H9 (cell line): ENCODE data around the gene DNAJC1. TPM values are rescaled to one million over a fixed set of nuclear protein-coding genes. Genes with fewer than 3 reads are reported as not detected.

Source experiments
- DNase-seq: peaks from one replicate; pipeline ENCODE4 v3.0.0-alpha.2; 2017
- H2AFZ ChIP-seq: one replicate; pipeline ENCODE4 v1.6.1; 2013; ENCODE audit warnings: mild to moderate bottlenecking, low read length, control low read depth, moderate library complexity
- H2AK5ac ChIP-seq: 2 replicates; pipeline ENCODE4 v1.6.1; 2013; ENCODE audit warnings: low read length, control low read depth, mixed read lengths; ENCODE audit not compliant: insufficient read length
- H2BK120ac ChIP-seq: one replicate; pipeline ENCODE4 v1.6.1; 2013; ENCODE audit warnings: low read depth, mild to moderate bottlenecking, low read length, control low read depth, inconsistent platforms; ENCODE audit not compliant: poor library complexity, severe bottlenecking
- H2BK12ac ChIP-seq: 2 replicates; pipeline ENCODE4 v1.6.1; 2013; ENCODE audit warnings: low read length, control low read depth, mixed read lengths, low read depth; ENCODE audit not compliant: insufficient read length
- H2BK15ac ChIP-seq: 2 replicates; pipeline ENCODE4 v1.6.1; 2013; ENCODE audit warnings: low read depth, low read length, control low read depth
- H2BK20ac ChIP-seq: one replicate; pipeline ENCODE4 v1.6.1; 2013; ENCODE audit warnings: low read depth, mild to moderate bottlenecking, low read length, control low read depth, inconsistent platforms; ENCODE audit not compliant: poor library complexity, severe bottlenecking
- H2BK5ac ChIP-seq: 2 replicates; pipeline ENCODE4 v1.6.1; 2013; ENCODE audit warnings: low read length, control low read depth, mixed read lengths; ENCODE audit not compliant: insufficient read length
- H3K14ac ChIP-seq: 2 replicates; pipeline ENCODE4 v1.6.1; 2013; ENCODE audit warnings: low read length, control low read depth; ENCODE audit not compliant: insufficient read depth
- H3K18ac ChIP-seq: 2 replicates; pipeline ENCODE4 v1.6.1; 2013; ENCODE audit warnings: low read depth, mild to moderate bottlenecking, mixed read lengths, low read length, control low read depth; ENCODE audit not compliant: insufficient read length
- H3K23ac ChIP-seq: 2 replicates; pipeline ENCODE4 v1.6.1; 2013; ENCODE audit warnings: low read length, control low read depth, mixed read lengths, low read depth; ENCODE audit not compliant: insufficient read length
- H3K23me2 ChIP-seq: 2 replicates; pipeline ENCODE4 v1.6.1; 2013; ENCODE audit warnings: low read depth, mild to moderate bottlenecking, mixed read lengths, low read length, control low read depth; ENCODE audit not compliant: insufficient read length, poor library complexity, severe bottlenecking
- H3K27ac ChIP-seq: 2 replicates; pipeline ENCODE4 v1.5.1; 2013; ENCODE audit warnings: low read length, control low read depth, mixed read lengths, low read depth; ENCODE audit not compliant: insufficient read length
- H3K27me3 ChIP-seq: 2 replicates; pipeline ENCODE4 v1.6.1; 2013; ENCODE audit warnings: low read length, control low read depth, inconsistent platforms; ENCODE audit not compliant: insufficient read depth
- H3K4ac ChIP-seq: 2 replicates; pipeline ENCODE4 v1.6.1; 2013; ENCODE audit warnings: low read depth, mild to moderate bottlenecking, control low read depth, inconsistent platforms, low read length, moderate library complexity
- H3K4me1 ChIP-seq: 2 replicates; pipeline ENCODE4 v1.6.1; 2013; ENCODE audit warnings: low read length, control low read depth, inconsistent platforms; ENCODE audit not compliant: insufficient read depth
- H3K4me2 ChIP-seq: 2 replicates; pipeline ENCODE4 v1.6.1; 2013; ENCODE audit warnings: low read length, control low read depth, mixed read lengths; ENCODE audit not compliant: insufficient read length, insufficient read depth
- H3K56ac ChIP-seq: 2 replicates; pipeline ENCODE4 v1.6.1; 2013; ENCODE audit warnings: low read depth, mild to moderate bottlenecking, mixed read lengths, low read length, control low read depth; ENCODE audit not compliant: insufficient read length
- H3K79me1 ChIP-seq: 2 replicates; pipeline ENCODE4 v1.6.1; 2013; ENCODE audit warnings: low read depth, mild to moderate bottlenecking, moderate library complexity, low read length, control low read depth, inconsistent platforms; ENCODE audit not compliant: insufficient read depth, poor library complexity, severe bottlenecking
- H3K79me2 ChIP-seq: 2 replicates; pipeline ENCODE4 v1.6.1; 2013; ENCODE audit warnings: low read length, control low read depth, inconsistent platforms; ENCODE audit not compliant: insufficient read depth
- H3K9ac ChIP-seq: 2 replicates; pipeline ENCODE4 v1.6.1; 2013; ENCODE audit warnings: low read length, control low read depth, mixed read lengths; ENCODE audit not compliant: insufficient read length; ENCODE audit errors: extremely low read depth
- H3K9me3 ChIP-seq: one replicate; pipeline ENCODE4 v1.6.1; 2013; ENCODE audit warnings: low read depth, low read length, inconsistent platforms; ENCODE audit not compliant: control insufficient read depth
- H3T11ph ChIP-seq: one replicate; pipeline ENCODE4 v1.6.1; 2013; ENCODE audit warnings: mild to moderate bottlenecking, low read length, control low read depth, inconsistent platforms
- H4K20me1 ChIP-seq: one replicate; pipeline ENCODE4 v1.6.1; 2013; ENCODE audit not compliant: control insufficient read depth, insufficient read length, insufficient read depth
- H4K5ac ChIP-seq: 2 replicates; pipeline ENCODE4 v1.6.1; 2013; ENCODE audit warnings: low read depth, mild to moderate bottlenecking, mixed read lengths, low read length, control low read depth; ENCODE audit not compliant: insufficient read length
- H4K8ac ChIP-seq: replicated peaks from 2 replicates; pipeline ENCODE4 v1.6.1; 2013; ENCODE audit warnings: low read length, control low read depth, mixed read lengths, low read depth; ENCODE audit not compliant: insufficient read length
- H4K91ac ChIP-seq: 2 replicates; pipeline ENCODE4 v1.6.1; 2013; ENCODE audit warnings: low read depth, mild to moderate bottlenecking, moderate library complexity, mixed read lengths, low read length, control low read depth; ENCODE audit not compliant: insufficient read length
- H3K27ac Mint-ChIP-seq, 3 experiments: 2 replicates in 2 of 3; 3 replicates in 1 of 3; pipeline ENCODE4 v1.8.0; 2020 to 2021; ENCODE audit warnings: mixed read lengths in 3 of 3, mild to moderate bottlenecking in 1 of 3, moderate library complexity in 1 of 3
- H3K27me3 Mint-ChIP-seq: 2 replicates; pipeline ENCODE4 v1.8.0; 2021; ENCODE audit warnings: low read depth, mild to moderate bottlenecking, moderate library complexity, mixed read lengths
- H3K36me3 Mint-ChIP-seq, 3 experiments: 2 replicates in 2 of 3; 3 replicates in 1 of 3; pipeline ENCODE4 v1.8.0; 2020 to 2021; ENCODE audit warnings: low read depth in 3 of 3, mixed read lengths in 3 of 3; ENCODE audit not compliant: insufficient read depth in 1 of 3
- H3K4me1 Mint-ChIP-seq, 2 experiments: 2 replicates each; pipeline ENCODE4 v1.8.0; 2020; ENCODE audit warnings: mixed read lengths in 2 of 2
- H3K4me3 Mint-ChIP-seq, 2 experiments: 2 replicates in 1 of 2; 3 replicates in 1 of 2; pipeline ENCODE4 v1.8.0; 2020 to 2021; ENCODE audit warnings: mild to moderate bottlenecking in 2 of 2, mixed read lengths in 2 of 2, moderate library complexity in 1 of 2
- H3K9me3 Mint-ChIP-seq, 2 experiments: 2 replicates in 1 of 2; 3 replicates in 1 of 2; pipeline ENCODE4 v1.8.0; 2020; ENCODE audit warnings: mild to moderate bottlenecking in 2 of 2, mixed read lengths in 2 of 2, moderate library complexity in 1 of 2
- WGBS: extraction: QIAGEN DNeasy Blood & Tissue Kit; methylation state at CpG from one replicate; pipeline ENCODE4 v1.1.7; 2013; ENCODE audit warnings: missing lambda C conversion rate, low lambda C conversion rate, mixed read lengths; ENCODE audit not compliant: insufficient read length; ENCODE audit errors: extremely low coverage; 5-methylcytosine and 5-hydroxymethylcytosine counted together
- total RNA-seq: library from RNA; stranded (reverse); gene quantifications from 2 replicates; pipeline ENCODE4 v1.2.1, GENCODE V29; 2021
- TF ChIP-seq, protein P1 (sequence below): fragments of 200-600 bp; sonication (generic); conservative IDR thresholded peaks from 3 replicates; pipeline ENCODE4 v1.8.0; 2021; ENCODE audit warnings: antibody characterized with exemption, mild to moderate bottlenecking

DNAJC1 gene
- total RNA-seq, 1 experiment from 2014 or later, result 11.2 TPM

- Histone ChIP-seq H3K9me3 (no peaks in the 10 kb centered on the region), H2BK5ac (no peak overlapping the region), H3K9ac (no peak overlapping the region), H3K23me2 (no peaks in the 10 kb centered on the region), H4K5ac (no peak overlapping the region), H4K20me1 (no peaks in the 10 kb centered on the region), H3K14ac (no peak overlapping the region), H3K79me1 (no peaks in the 10 kb centered on the region), H3K4me2 (no peak overlapping the region), H3K56ac (no peak overlapping the region), H3K4ac (no peak overlapping the region), H3K79me2 (no peaks in the 10 kb centered on the region), H2BK20ac (no peak overlapping the region), H4K8ac (no peak overlapping the region), H3K23ac (no peak overlapping the region), H3K18ac (no peak overlapping the region), H4K91ac (no peak overlapping the region), H3T11ph (no peak overlapping the region), H2AFZ (no peak overlapping the region), H2BK120ac (no peak overlapping the region), H3K4me1 (no peaks in the 10 kb centered on the region; the same call in 1 of the 2 replicates), H2BK15ac (no peak overlapping the region), H2AK5ac (no peak overlapping the region), H3K27ac (no peak overlapping the region), H3K27me3 (no peaks in the 10 kb centered on the region; the same call in 1 of the 2 replicates), H2BK12ac (no peak overlapping the region)
- TF ChIP-seq, protein P1, sequence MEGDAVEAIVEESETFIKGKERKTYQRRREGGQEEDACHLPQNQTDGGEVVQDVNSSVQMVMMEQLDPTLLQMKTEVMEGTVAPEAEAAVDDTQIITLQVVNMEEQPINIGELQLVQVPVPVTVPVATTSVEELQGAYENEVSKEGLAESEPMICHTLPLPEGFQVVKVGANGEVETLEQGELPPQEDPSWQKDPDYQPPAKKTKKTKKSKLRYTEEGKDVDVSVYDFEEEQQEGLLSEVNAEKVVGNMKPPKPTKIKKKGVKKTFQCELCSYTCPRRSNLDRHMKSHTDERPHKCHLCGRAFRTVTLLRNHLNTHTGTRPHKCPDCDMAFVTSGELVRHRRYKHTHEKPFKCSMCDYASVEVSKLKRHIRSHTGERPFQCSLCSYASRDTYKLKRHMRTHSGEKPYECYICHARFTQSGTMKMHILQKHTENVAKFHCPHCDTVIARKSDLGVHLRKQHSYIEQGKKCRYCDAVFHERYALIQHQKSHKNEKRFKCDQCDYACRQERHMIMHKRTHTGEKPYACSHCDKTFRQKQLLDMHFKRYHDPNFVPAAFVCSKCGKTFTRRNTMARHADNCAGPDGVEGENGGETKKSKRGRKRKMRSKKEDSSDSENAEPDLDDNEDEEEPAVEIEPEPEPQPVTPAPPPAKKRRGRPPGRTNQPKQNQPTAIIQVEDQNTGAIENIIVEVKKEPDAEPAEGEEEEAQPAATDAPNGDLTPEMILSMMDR, result no peak
- Mint-ChIP-seq H3K27ac (no peak overlapping the region), H3K9me3 (peaks cover 4 to 6% of the 10 kb centered on the region in 2 experiments), H3K36me3 (peaks cover 2 to 13% (median 6%) of the 10 kb centered on the region in 3 experiments; a peak in 6 of 7 replicates), H3K4me3 (no peak overlapping the region), H3K27me3 (no peaks in the 10 kb centered on the region), H3K4me1 (0 out of 4 replicates have a peak, but pooled peaks cover 0 to 2% of the 10 kb centered on the region in 2 experiments)
- no CpG with 5 or more reads among the region's 5 CpGs for WGBS
- DNase-seq, result no peak
These were observed 41.2 kb downstream of the DNAJC1 start for GRCh38 chr10:21962358-21962757.
